Testis (tissue), 3 donors: ENCODE measurements around the gene FKBP7. TPM values are rescaled to one million over a fixed set of nuclear protein-coding genes. Genes with fewer than 3 reads are reported as not detected.

Source experiments
- DNase-seq: peaks from one replicate; pipeline ENCODE4 v3.0.0-alpha.2; 2019
- H3K27ac ChIP-seq, 2 donors: fragments of 200-600 bp; sonication (generic); one replicate each; pipeline ENCODE4 v1.5.1; 2019
- H3K27me3 ChIP-seq: fragments of 200-600 bp; sonication (generic); one replicate; pipeline ENCODE4 v1.5.1; 2019
- H3K36me3 ChIP-seq: fragments of 200-600 bp; sonication (generic); one replicate; pipeline ENCODE4 v1.5.1; 2017; ENCODE audit warnings: low read depth; ENCODE audit errors: missing control alignments
- H3K4me1 ChIP-seq: fragments of 200-600 bp; sonication (generic); one replicate; pipeline ENCODE4 v1.5.1; 2019
- H3K4me3 ChIP-seq, 2 donors: fragments of 200-600 bp; sonication (generic); one replicate each; pipeline ENCODE4 v1.5.1; 2017 to 2019
- H3K9me3 ChIP-seq: fragments of 200-600 bp; sonication (generic); one replicate; pipeline ENCODE4 v1.5.1; 2017
- POLR2A ChIP-seq: fragments of 450-650 bp; IDR thresholded peaks from one replicate; pipeline ENCODE4 v1.6.1; 2017; ENCODE audit warnings: antibody characterized with exemption, mild to moderate bottlenecking, moderate library complexity
- WGBS, 2 donors: methylation state at CpG; one replicate each; pipeline ENCODE4 v1.1.5; 2018; 5-methylcytosine and 5-hydroxymethylcytosine counted together
- intact Hi-C: fragments of 100-400 bp; cut with DNase I; formaldehyde crosslinking; loops from one replicate; pipeline ENCODE4 v1.15.1; 2023; ENCODE audit warnings: low total_unique reads
- polyA plus RNA-seq: library from polyadenylated mRNA; stranded (reverse); fragments of 350-450 nt; fragmentation: Illumina TruSeq; extraction: RNeasy Lipid Tissue Mini Kit (QIAGEN cat#74804); gene quantifications from one replicate; pipeline ENCODE4 v1.2.3, GENCODE V29; 2014; ENCODE audit warnings: low read depth, low replicate concordance; ENCODE audit not compliant: insufficient read depth
- total RNA-seq, 2 donors: library from RNA; depleted of rRNA; stranded (reverse); fragments of >200 nt; gene quantifications; one replicate each; pipeline ENCODE4 v1.2.3, GENCODE V29; 2016
- TF ChIP-seq, protein P1 (sequence below), 3 experiments: fragments of 450-650 bp in 2 of 3; fragments of 200-600 bp in 1 of 3; sonication (generic) in 1 of 3; IDR thresholded peaks; one replicate each; pipeline ENCODE4 v1.5.1; 2016 to 2019; ENCODE audit warnings: antibody characterized with exemption in 3 of 3, mild to moderate bottlenecking in 2 of 3, moderate library complexity in 1 of 3

FKBP7 gene
- total and polyA plus RNA-seq, 3 donors from 2014 or later: 10.1 to 27.4 (median 25.6) TPM

GRCh38 chr2:178450774-178451525 is 27.4 kb downstream of the FKBP7 start, which contains the start of the genes PJVK and PRKRA:
Gene PJVK (plus strand): TSS chr2:178451378. CDS start chr2:178453410, 2,032 bp downstream.
Gene PRKRA (minus strand): TSS chr2:178451175. CDS start chr2:178451030, 145 bp downstream.
- WGBS, 2 donors: 0 to 1% methylated on average over 6 to 49 of the region's 76 CpGs
- peaks cover 6% of the 10 kb centered on the region for H3K4me1 ChIP-seq

GRCh38 chr2:178450524-178450773 is 28.0 kb downstream of the FKBP7 start:
- intact Hi-C loops: no loop called here
- Histone ChIP-seq H3K27ac (peak overlapping the region; percentile 94 to 99), H3K36me3 (no peaks in the 10 kb centered on the region), H3K4me1 (peaks cover 6% of the 10 kb centered on the region), H3K27me3 (no peaks in the 10 kb centered on the region), H3K4me3 (peak overlapping the region; percentile 76 to 89), H3K9me3 (no peaks in the 10 kb centered on the region)
- 0 to 2% methylated on average over 10 to 25 of the region's 25 CpGs for WGBS, 2 donors
- DNase-seq: no peak
- TF ChIP-seq, protein P1, sequence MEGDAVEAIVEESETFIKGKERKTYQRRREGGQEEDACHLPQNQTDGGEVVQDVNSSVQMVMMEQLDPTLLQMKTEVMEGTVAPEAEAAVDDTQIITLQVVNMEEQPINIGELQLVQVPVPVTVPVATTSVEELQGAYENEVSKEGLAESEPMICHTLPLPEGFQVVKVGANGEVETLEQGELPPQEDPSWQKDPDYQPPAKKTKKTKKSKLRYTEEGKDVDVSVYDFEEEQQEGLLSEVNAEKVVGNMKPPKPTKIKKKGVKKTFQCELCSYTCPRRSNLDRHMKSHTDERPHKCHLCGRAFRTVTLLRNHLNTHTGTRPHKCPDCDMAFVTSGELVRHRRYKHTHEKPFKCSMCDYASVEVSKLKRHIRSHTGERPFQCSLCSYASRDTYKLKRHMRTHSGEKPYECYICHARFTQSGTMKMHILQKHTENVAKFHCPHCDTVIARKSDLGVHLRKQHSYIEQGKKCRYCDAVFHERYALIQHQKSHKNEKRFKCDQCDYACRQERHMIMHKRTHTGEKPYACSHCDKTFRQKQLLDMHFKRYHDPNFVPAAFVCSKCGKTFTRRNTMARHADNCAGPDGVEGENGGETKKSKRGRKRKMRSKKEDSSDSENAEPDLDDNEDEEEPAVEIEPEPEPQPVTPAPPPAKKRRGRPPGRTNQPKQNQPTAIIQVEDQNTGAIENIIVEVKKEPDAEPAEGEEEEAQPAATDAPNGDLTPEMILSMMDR (IDR thresholded peaks at IDR 0.05): no peak
- no peak for TF ChIP-seq POLR2A

More at GRCh38 chr2:178450774-178451525, 27.4 kb downstream of the FKBP7 start, which contains the start of the genes PJVK and PRKRA:
- peak; percentile 98 for DNase-seq
- TF ChIP-seq, protein P1 (IDR thresholded peaks at IDR 0.05): peak in 1 of 3 experiments; percentile 9
- peak; percentile 88 for TF ChIP-seq POLR2A
- Histone ChIP-seq H3K27me3 (no peaks in the 10 kb centered on the region), H3K27ac (peak within 1 kb of the TSS; percentile 94 to 99), H3K9me3 (no peaks in the 10 kb centered on the region), H3K36me3 (no peaks in the 10 kb centered on the region), H3K4me3 (peak within 1 kb of the TSS; percentile 76 to 89)
- intact Hi-C loops: no loop called here

DNA sequence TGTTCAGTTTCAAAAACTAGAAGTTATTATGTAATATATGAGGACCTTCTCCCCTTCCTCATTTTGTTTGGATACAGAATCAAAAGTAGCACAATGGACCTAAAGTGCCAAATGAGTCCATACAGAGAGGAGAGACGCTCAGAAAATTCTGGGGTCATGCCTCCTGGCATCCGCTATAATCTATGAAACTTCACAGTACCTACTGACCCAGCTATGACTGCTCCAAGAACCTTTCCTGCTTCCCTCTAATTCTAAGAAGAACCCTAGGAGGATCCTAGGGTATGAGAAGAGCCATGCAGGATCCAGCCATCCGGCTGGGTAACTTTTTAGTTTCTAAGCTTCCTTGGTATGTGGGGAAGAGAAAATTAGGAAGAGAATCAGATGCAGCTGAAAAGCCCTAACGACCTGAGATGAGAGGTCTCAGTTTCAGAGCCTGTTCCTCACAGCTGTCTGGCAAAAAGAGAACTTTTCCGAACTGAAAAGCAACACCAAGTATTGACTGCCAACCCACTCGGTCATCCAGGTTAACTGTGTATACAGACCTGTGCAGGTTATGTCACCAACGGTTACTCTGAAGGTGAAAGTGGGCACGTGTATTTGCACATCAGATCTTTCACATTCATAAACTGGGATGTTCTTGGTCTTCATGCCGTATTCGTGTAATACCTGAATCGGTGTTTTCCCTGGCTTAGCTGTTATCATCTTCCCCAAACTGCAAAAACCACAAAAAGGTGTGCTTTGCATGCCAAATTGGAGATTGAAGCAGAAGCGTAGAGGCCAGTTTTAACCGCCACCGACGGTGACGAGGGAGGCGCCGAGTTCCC is 28.5 kb downstream of the FKBP7 start:
- Histone ChIP-seq H3K27ac (peak overlapping the region; percentile 94 to 99), H3K9me3 (no peaks in the 10 kb centered on the region), H3K4me1 (peaks cover 6% of the 10 kb centered on the region), H3K27me3 (no peaks in the 10 kb centered on the region), H3K36me3 (no peaks in the 10 kb centered on the region), H3K4me3 (peak overlapping the region; percentile 76 to 89)
- no peak for DNase-seq
- intact Hi-C loops: no loop called here
- 2 to 6% methylated on average over 18 of the region's 18 CpGs for WGBS, 2 donors
- TF ChIP-seq, protein P1 (IDR thresholded peaks at IDR 0.05): no peak
- no peak for TF ChIP-seq POLR2A

DNA sequence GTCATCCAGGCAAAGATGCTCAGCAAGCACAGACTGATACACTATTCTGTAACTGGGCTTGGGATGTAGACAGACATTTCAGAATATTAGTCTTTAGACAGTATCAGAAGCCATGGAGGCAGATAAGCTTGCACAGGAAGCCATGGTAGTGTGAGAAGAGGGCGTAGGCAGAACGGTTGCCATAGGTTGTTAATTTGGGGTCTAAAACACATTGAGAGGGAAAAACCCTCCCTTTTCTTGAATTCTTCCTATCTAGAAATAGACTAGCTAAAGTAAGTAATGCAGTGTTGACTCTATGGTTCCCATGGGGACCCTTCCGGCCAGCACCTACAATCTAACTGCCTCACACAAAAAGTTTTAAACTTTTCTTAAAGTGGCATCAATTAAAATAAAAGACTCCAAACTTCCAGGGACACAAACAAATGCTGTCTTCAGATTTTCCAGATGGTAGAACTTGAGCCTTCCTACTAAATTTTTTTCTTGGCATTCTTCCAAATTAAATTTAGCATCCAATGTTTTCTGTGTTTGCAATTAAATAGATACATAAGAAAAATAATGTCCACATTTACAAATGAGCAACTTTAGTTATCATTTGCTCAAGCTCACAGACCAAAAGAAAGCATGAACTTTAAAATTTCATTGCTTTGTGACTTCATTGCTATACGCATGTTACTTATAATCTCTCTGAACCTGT is 29.3 kb downstream of the FKBP7 start:
- no peaks in the 10 kb centered on the region for H3K9me3 ChIP-seq
- H3K4me3 ChIP-seq: no peak overlapping the region
- H3K36me3 ChIP-seq: no peaks in the 10 kb centered on the region
- 60 to 71% methylated on average over 4 of the region's 4 CpGs for WGBS, 2 donors
- intact Hi-C loops: no loop called here
- H3K27me3 ChIP-seq: no peaks in the 10 kb centered on the region
- peaks cover 6% of the 10 kb centered on the region for H3K4me1 ChIP-seq
- TF ChIP-seq POLR2A: no peak
- TF ChIP-seq, protein P1 (IDR thresholded peaks at IDR 0.05): no peak
- no peak for DNase-seq
- H3K27ac ChIP-seq: no peak overlapping the region
